ENCODE results near the gene DIS3L2.

- TF ChIP-seq, protein P1, sequence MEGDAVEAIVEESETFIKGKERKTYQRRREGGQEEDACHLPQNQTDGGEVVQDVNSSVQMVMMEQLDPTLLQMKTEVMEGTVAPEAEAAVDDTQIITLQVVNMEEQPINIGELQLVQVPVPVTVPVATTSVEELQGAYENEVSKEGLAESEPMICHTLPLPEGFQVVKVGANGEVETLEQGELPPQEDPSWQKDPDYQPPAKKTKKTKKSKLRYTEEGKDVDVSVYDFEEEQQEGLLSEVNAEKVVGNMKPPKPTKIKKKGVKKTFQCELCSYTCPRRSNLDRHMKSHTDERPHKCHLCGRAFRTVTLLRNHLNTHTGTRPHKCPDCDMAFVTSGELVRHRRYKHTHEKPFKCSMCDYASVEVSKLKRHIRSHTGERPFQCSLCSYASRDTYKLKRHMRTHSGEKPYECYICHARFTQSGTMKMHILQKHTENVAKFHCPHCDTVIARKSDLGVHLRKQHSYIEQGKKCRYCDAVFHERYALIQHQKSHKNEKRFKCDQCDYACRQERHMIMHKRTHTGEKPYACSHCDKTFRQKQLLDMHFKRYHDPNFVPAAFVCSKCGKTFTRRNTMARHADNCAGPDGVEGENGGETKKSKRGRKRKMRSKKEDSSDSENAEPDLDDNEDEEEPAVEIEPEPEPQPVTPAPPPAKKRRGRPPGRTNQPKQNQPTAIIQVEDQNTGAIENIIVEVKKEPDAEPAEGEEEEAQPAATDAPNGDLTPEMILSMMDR (IDR thresholded peaks at IDR 0.05 in 4 of 5, conservative IDR thresholded peaks at IDR 0.05 in 1 of 5), result no peak
- TF ChIP-seq POLR2A (IDR thresholded peaks at IDR 0.05), result no peak
Observed at GRCh38 chr2:232319803-232320442, 358.4 kb downstream of the DIS3L2 start.

Measured in gastrocnemius medialis (tissue), 4 donors.